Endodermal cell (in vitro differentiated cells): ENCODE data around the gene NR6A1. TPM values are rescaled to one million over a fixed set of nuclear protein-coding genes. Genes with fewer than 3 reads are reported as not detected.

Source experiments
- DNase-seq: peaks from one replicate; pipeline ENCODE4 v3.0.0-alpha.2; 2017
- H3K27ac ChIP-seq: 2 replicates; pipeline ENCODE4 v1.5.1; 2013; ENCODE audit warnings: mild to moderate bottlenecking, low read depth, low read length, moderate library complexity
- H3K27me3 ChIP-seq: 2 replicates; pipeline ENCODE4 v1.6.1; 2013; ENCODE audit warnings: mild to moderate bottlenecking, low read length, moderate library complexity; ENCODE audit not compliant: insufficient read depth, control insufficient read depth, poor library complexity, severe bottlenecking
- H3K36me3 ChIP-seq: 2 replicates; pipeline ENCODE4 v1.7.0; 2013; ENCODE audit warnings: mild to moderate bottlenecking, low read length, moderate library complexity; ENCODE audit not compliant: control insufficient read depth, insufficient read depth
- H3K4me1 ChIP-seq: one replicate; pipeline ENCODE4 v1.7.0; 2013; ENCODE audit warnings: low read length; ENCODE audit not compliant: control insufficient read depth, insufficient read depth
- H3K4me3 ChIP-seq: 2 replicates; pipeline ENCODE4 v1.5.1; 2013; ENCODE audit warnings: mild to moderate bottlenecking, low read length, moderate library complexity
- H3K9ac ChIP-seq: 2 replicates; pipeline ENCODE4 v1.6.1; 2013; ENCODE audit warnings: mild to moderate bottlenecking, low read length, moderate library complexity; ENCODE audit not compliant: poor library complexity, severe bottlenecking; ENCODE audit errors: extremely low read depth
- H3K9me3 ChIP-seq: 2 replicates; pipeline ENCODE4 v1.6.1; 2013; ENCODE audit warnings: mild to moderate bottlenecking, low read length, moderate library complexity; ENCODE audit not compliant: control insufficient read depth
- H3K27ac Mint-ChIP-seq: 2 replicates; pipeline ENCODE4 v1.8.0; 2020; ENCODE audit warnings: mixed read lengths
- H3K27me3 Mint-ChIP-seq: 2 replicates; pipeline ENCODE4 v1.8.0; 2021; ENCODE audit warnings: mild to moderate bottlenecking, mixed read lengths; ENCODE audit not compliant: insufficient read depth
- H3K36me3 Mint-ChIP-seq: 2 replicates; pipeline ENCODE4 v1.8.0; 2020; ENCODE audit warnings: low read depth, mixed read lengths
- H3K4me1 Mint-ChIP-seq: 2 replicates; pipeline ENCODE4 v1.8.0; 2020; ENCODE audit warnings: mixed read lengths
- H3K4me3 Mint-ChIP-seq: 2 replicates; pipeline ENCODE4 v1.8.0; 2020; ENCODE audit warnings: mild to moderate bottlenecking, moderate library complexity, mixed read lengths
- H3K9me3 Mint-ChIP-seq: 2 replicates; pipeline ENCODE4 v1.8.0; 2020; ENCODE audit warnings: mild to moderate bottlenecking, mixed read lengths
- CTCF ChIP-seq: fragments of 200-600 bp; sonication (generic); conservative IDR thresholded peaks from 2 replicates; pipeline ENCODE4 v1.5.0; 2021; ENCODE audit warnings: antibody characterized with exemption, mild to moderate bottlenecking
- WGBS, 2 experiments: methylation state at CpG; one replicate each; pipeline versions ENCODE4 v1.1.5 to v1.1.7; 2013; ENCODE audit warnings: missing lambda C conversion rate in 2 of 2, mixed read lengths in 1 of 2; ENCODE audit not compliant: insufficient coverage in 1 of 2, insufficient read length in 1 of 2; 5-methylcytosine and 5-hydroxymethylcytosine counted together
- total RNA-seq, 2 donors: library from RNA; stranded (reverse); fragmentation: NEBNext Ultra II Directional in 1 of 2; extraction: Animal tissue kit (Norgen Biotek cat#: 25700) in 1 of 2; gene quantifications; 2 replicates in 1 of 2; 3 replicates in 1 of 2; pipeline ENCODE4 v1.2.1, GENCODE V29; 2021

NR6A1 gene
- total RNA-seq, 2 donors from 2014 or later = 168 to 206 TPM

GRCh38 chr9:124602204-124602603, 168.9 kb downstream of the NR6A1 start:
- H3K4me1 Mint-ChIP-seq = peaks cover 6% of the 10 kb centered on the region
- no peak for TF ChIP-seq CTCF
- H3K27me3 ChIP-seq = no peaks in the 10 kb centered on the region
- H3K36me3 Mint-ChIP-seq = peaks cover 12% of the 10 kb centered on the region
- peaks cover 3% of the 10 kb centered on the region for H3K9me3 Mint-ChIP-seq
- H3K27me3 Mint-ChIP-seq = no peaks in the 10 kb centered on the region
- H3K4me1 ChIP-seq = peaks cover 2% of the 10 kb centered on the region
- no peak overlapping the region for H3K4me3 ChIP-seq
- H3K36me3 ChIP-seq = peaks cover 5% of the 10 kb centered on the region
- H3K4me3 Mint-ChIP-seq = no peak overlapping the region
- no peak overlapping the region for H3K27ac ChIP-seq
- no peak for DNase-seq
- 93 to 100% methylated on average over 2 of the region's 2 CpGs for WGBS, 2 experiments
- H3K27ac Mint-ChIP-seq = no peak overlapping the region
- no peaks in the 10 kb centered on the region for H3K9me3 ChIP-seq
- H3K9ac ChIP-seq = no peak overlapping the region

GRCh38 chr9:124600407-124600806, 170.7 kb downstream of the NR6A1 start:
- no peak for TF ChIP-seq CTCF
- DNase-seq = no peak
- Histone ChIP-seq H3K27ac (no peak overlapping the region), H3K9me3 (no peaks in the 10 kb centered on the region), H3K4me3 (no peak overlapping the region), H3K4me1 (peaks cover 20% of the 10 kb centered on the region), H3K9ac (no peak overlapping the region), H3K27me3 (no peaks in the 10 kb centered on the region), H3K36me3 (peaks cover 5% of the 10 kb centered on the region)
- Mint-ChIP-seq H3K36me3 (peaks cover 12% of the 10 kb centered on the region), H3K4me1 (peaks cover 21% of the 10 kb centered on the region), H3K9me3 (peaks cover 3% of the 10 kb centered on the region), H3K27me3 (no peaks in the 10 kb centered on the region), H3K27ac (no peak overlapping the region), H3K4me3 (no peak overlapping the region)

GRCh38 chr9:124599121-124599795, 171.9 kb downstream of the NR6A1 start:
- H3K27ac ChIP-seq = no peak overlapping the region
- Mint-ChIP-seq H3K4me3 (no peak overlapping the region), H3K36me3 (peaks cover 12% of the 10 kb centered on the region), H3K4me1 (peaks cover 30% of the 10 kb centered on the region), H3K9me3 (peaks cover 3% of the 10 kb centered on the region), H3K27ac (no peak overlapping the region), H3K27me3 (no peaks in the 10 kb centered on the region)
- H3K27me3 ChIP-seq = no peaks in the 10 kb centered on the region
- no peak overlapping the region for H3K4me3 ChIP-seq
- H3K9me3 ChIP-seq = no peaks in the 10 kb centered on the region
- peaks cover 5% of the 10 kb centered on the region for H3K36me3 ChIP-seq
- WGBS, 2 experiments = 96 to 98% methylated on average over 35 to 39 of the region's 39 CpGs
- H3K9ac ChIP-seq = no peak overlapping the region
- no peak for DNase-seq
- no peak for TF ChIP-seq CTCF
- peaks cover 27% of the 10 kb centered on the region for H3K4me1 ChIP-seq
